HG03135 (cell line): Measurements from ENCODE around the gene WNT7B.
"Not testable (repeated sequence)": the region's sequence is repeated elsewhere in the genome, so short reads cannot be mapped to it uniquely, and the experiment has no call there.

ENCODE experiments used
- ATAC-seq: cut with Tn5 transposase; IDR thresholded peaks from one replicate; pipeline ENCODE4 v1.9.1; 2021; ENCODE audit warnings: mild to moderate bottlenecking, moderate library complexity; ENCODE audit not compliant: unreplicated experiment

WNT7B gene

DNA sequence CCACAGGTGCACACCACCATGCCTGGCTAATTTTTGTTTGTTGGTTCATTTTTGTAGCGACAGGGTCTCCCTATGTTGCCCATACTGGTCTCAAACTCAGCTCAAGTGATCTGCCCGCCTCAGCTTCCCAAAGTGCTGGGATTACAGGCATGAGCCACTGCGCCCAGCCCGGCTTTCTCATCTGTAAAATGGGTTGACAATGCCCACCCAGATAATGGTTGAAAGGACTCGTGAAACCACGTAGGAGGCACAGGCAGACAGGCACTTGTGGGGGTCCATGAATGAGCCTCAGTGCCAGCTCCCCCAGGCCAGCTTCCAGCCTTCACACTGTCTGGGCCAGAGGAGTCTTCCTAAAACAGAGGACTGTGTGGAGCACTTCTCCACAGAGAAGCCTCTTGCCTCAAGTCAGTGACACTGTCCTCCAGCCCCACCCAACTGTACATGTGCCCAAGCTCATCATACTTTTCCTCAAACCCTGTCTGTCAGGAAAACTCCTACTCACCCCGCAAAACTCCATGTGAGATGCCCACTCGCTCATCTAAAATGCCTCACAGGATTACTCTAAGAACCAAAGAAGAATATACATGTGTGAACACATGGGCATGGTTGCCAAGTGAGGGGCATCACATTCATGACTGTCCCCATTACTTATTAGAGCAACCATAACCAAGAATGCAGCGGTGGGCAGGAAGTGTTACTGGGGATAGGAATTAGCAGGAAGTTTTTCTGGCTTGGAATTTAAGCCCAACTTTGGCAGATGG, 32.1 kb upstream of the WNT7B start:
- no peak for ATAC-seq

- ATAC-seq, result no peak
Observed at GRCh38 chr22:46008291-46008690, 31.3 kb upstream of the WNT7B start.

DNA sequence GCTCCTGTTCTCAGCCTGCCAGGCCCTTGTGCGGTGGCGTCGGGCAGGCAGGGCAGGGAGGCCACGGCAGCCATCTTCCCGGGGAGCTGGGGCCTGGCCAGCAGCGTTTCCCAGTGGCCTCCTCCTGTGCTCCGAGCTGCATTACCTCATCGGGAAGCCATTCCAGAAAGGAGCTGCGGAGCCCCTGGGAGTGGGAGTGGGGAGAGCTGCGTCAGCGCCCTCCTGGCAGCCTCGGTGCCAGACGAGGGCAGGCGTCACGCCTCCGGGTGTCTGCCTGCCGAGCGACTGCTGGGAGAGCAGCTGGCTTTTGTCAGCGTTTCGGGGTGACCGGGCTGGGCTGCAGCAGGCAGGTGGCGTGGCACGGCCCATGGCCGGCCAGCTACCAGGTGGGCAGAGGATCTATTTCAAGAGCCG, 30.9 kb upstream of the WNT7B start:
- ATAC-seq, result no peak

DNA sequence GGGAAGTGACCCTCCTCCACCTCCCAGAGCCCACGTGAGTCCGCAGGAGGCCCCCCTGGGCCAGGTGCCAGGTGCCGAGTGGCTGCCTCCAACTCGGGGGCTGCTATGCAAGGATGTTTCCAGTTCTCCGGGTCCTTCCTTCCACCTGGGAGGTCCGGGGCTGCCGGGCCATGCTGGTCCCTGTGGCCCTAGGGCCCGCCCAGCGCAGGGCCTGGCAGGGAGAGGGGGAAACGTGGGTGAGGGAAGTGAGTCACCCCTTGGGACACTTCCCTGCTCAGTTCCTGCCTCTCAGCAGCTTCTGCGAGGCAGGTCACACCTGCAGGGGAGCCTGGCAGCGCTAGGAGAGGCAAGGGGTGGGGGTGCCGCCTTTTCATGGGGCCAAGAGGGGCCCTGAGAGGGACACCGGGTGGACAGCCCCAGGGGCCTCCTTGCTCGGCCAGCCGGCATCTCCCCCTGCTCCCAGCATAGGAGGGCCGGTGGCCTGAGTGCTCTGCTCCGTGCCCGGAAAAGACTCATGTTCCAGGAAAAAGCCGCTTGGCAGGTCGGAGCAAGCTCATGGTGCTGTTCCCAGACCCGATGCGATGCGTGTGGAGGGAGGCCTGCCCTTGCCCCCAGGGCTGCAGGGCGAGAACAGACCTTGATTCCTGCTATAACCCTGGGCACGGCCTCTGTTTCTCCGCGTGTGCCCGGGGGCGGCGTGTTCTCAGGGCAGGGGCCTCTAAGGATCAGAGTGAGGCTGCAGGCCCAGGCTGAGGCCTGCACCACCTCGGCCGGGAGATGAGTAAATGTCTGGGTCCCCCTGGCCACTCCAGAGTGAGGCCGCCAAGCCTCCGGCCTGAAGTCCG, 30.3 kb upstream of the WNT7B start:
- ATAC-seq, result no peak

DNA sequence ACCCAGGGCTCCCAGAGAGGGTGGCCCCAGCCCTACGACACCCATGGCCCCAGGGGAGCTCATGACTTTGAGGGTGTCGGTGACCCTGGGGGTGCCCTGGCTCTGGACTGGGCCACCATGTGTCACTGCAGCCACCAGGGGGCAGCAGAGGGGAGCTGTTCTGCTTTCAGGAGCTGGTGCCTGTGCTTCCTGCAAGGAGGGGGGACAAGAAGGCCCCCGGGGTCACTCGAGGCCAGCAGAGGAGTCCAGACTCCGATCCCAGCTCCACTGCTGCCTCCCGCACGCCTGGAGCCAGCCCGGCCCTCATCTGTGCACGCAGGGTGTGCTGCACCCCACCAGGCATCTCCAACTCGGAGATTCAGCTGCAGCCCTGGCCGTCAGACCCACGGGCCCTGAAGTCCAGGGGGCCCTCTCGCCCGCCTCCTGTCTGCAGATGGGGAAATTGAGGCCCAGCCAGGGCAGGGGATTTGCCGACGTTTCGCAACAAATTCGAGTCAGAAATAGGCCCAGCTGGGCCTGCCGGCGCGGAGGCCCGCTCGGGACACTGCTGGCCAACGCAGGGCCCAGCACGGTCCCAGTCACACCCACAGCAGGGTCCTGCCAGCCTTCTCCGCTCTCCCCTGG, 29.5 kb upstream of the WNT7B start:
- ATAC-seq, result no peak

DNA sequence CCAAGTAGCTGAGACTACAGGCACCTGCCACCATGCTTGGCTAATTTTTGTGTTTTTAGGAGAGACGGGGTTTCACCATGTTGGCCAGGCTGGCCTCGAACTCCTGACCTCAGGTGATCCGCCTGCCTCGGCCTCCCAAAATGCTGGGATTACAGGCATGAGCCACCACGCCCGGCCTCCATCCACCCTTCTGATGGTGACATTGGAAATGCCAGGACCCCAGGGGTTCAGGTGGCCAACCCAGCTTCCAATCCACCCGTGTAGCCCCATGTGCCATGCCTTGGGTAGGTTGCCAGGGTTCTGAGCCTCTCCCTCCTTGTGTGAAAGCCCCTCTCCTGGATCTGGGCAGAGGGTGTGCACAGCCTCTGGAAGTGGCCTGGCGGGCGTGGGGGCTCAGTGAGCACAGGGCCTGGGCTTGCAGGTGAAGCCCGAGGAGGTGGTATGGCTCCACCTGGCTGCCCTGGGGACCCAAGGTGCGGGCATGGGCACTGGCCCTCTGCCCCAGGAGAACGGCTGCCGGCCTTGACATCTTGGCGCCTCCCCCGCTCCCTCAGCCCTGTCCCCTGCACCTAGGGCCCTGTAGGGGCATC, 28.2 kb upstream of the WNT7B start:
- not testable (repeated sequence) for ATAC-seq

- no peak for ATAC-seq
Observed at GRCh38 chr22:46004105-46004866, 27.3 kb upstream of the WNT7B start.

GRCh38 chr22:46003271-46004091, 26.5 kb upstream of the WNT7B start:
- ATAC-seq, result no peak

- no peak for ATAC-seq
Observed at GRCh38 chr22:46002757-46003270, 25.9 kb upstream of the WNT7B start.

DNA sequence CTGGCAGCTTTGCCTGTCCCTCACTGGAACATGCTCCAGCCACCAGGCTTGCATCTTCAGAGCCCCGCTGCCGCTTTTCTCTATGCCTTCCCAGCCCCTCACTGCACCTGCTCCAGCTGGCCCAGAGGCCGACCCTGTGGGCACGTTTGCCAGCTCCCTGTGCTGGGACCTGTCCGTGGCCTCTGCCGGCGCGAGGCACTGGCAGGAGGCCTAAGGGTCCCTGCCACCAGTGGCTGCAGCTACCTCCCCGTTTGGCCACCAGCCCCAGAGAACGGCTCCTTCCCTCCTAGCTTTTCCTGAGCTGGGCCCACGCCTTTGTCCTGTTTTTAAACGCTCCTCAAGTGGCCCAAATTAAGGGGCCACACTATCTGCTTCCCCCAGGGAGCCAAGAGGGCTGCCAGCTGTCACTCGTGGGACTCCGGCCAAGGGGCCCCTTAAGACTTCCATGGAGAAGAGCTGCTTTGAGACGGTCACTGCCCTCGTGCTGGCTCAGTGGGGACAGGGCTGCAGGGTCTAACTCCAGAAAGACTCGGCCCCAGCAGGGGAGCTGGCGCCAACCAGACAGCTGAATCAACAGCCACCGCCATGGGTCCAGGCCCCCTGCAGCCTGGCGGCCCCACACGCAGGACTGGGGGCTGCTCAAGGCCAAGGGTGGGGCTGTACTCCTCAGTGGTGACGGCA, 24.6 kb upstream of the WNT7B start:
- ATAC-seq, result no peak

DNA sequence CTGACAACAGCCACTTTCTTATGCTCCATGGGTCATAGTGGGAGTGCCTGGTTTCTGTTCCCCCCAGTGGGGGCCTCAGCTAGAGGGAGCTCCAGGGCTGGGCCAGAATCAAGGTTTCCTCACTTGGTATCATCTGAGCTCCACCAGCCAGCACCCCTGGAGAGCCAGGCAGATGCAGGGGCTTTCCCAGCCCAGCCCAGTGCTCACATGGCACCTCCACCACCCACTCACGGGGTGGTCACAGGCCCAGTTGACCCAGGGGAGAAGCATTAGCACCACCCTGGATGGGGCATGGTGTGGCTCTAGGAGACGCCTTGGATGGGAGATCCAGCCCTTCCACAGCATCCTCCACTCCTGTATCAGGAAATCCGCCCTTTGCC, 24.1 kb upstream of the WNT7B start:
- ATAC-seq, result no peak

- ATAC-seq, result no peak
Observed at GRCh38 chr22:46000081-46001027, 23.4 kb upstream of the WNT7B start.

DNA sequence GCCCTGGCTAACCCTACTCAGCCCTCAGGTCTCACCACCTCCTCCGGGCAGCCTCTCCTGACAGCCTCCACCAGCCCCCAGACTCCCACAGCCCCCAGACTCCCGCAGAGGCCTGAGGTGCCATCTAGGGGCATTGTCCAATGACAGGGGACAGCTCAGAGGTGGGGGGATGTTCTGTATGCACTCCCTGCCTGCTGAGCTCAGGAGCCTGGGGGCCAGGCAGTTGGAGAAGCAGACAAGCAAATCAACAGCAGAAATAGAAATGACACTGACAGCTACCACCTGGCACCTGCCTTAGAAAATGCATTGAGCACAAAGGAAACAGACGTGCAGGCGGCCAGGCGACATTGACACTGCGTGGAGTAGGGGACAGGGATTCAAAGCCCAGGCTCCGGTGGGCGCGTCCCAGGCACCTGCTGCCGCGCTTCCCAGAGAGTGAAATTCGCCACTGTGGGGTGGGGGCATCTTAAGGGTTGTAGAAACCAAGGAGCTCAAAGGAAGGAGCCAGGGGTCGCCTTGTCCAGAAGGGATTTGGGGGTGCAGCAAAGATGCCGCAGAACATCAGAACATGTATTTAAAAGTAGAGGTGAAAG, 22.5 kb upstream of the WNT7B start:
- ATAC-seq, result no peak

GRCh38 chr22:45998638-45999378, 21.8 kb upstream of the WNT7B start:
- no peak for ATAC-seq

- ATAC-seq, result no peak
Observed at GRCh38 chr22:45997777-45998637, 21.0 kb upstream of the WNT7B start.
